GM12878 (cell line): ENCODE measurements around the gene HAAO. TPM values are rescaled to one million over a fixed set of nuclear protein-coding genes. Genes with fewer than 3 reads are reported as not detected.

Experiments used
- ATAC-seq: fragments of 200-7000 bp; cut with Tn5 transposase; 3 replicates; pipeline ENCODE4 v1.9.1; 2020; ENCODE audit warnings: mild to moderate bottlenecking, moderate library complexity
- BruUV-seq: library from RNA; stranded (reverse); fragments of 400-500 nt; replicated peaks from 2 replicates; lab custom pipeline; 2021; lab: Mats Ljungman, UMichigan
- CTCF ChIA-PET: fragments of 300-600 bp; sonication (Branson Sonifier 250); formaldehyde crosslinking; extraction: SDS; loops from one replicate; lab custom pipeline; 2021; ENCODE audit warnings: inconsistent platforms; lab: Yijun Ruan, JAX
- POLR2A ChIA-PET: fragments of 350-600 bp; formaldehyde crosslinking; extraction: SDS; loops from one replicate; lab custom pipeline; 2021; ENCODE audit warnings: inconsistent platforms; lab: Charles Lee
- RAD21 ChIA-PET: fragments of 300-600 bp; sonication (Branson Sonifier 250); formaldehyde crosslinking; loops from one replicate; lab custom pipeline; 2023; ENCODE audit warnings: antibody characterized with exemption; ENCODE audit not compliant: unreplicated experiment; lab: Charles Lee
- SMC1A ChIA-PET: fragments of 300-600 bp; sonication (Branson Sonifier 250); formaldehyde crosslinking; loops from one replicate; lab custom pipeline; 2023; ENCODE audit not compliant: unreplicated experiment, uncharacterized antibody; lab: Charles Lee
- DNase-seq: peaks from one replicate; pipeline ENCODE4 v3.0.0-alpha.2; 2011; ENCODE audit warnings: low read depth, low spot score
- FAIRE-seq: peaks from 3 replicates; lab custom pipeline; 2011; peaks lifted over from hg19 to GRCh38; lab: Jason Lieb, UNC
- H2AFZ ChIP-seq: 2 replicates; pipeline ENCODE4 v1.6.0; 2011; ENCODE audit warnings: low read depth, low read length, control low read depth; ENCODE audit not compliant: control insufficient read depth
- H3K27ac ChIP-seq: 2 replicates; pipeline ENCODE4 v1.5.1; 2011; ENCODE audit warnings: control low read depth; ENCODE audit not compliant: control insufficient read depth, insufficient read depth
- H3K27me3 ChIP-seq, 2 experiments: replicated peaks in 1 of 2; 2 replicates each; pipeline versions ENCODE4 v1.6.0 to v1.6.1; 2011; ENCODE audit warnings: low read length in 1 of 2; ENCODE audit not compliant: control insufficient read depth in 2 of 2, insufficient read depth in 2 of 2
- H3K36me3 ChIP-seq, 2 experiments: 2 replicates each; pipeline ENCODE4 v1.5.1; 2011; ENCODE audit warnings: low read length in 1 of 2; ENCODE audit not compliant: control insufficient read depth in 2 of 2, insufficient read depth in 2 of 2
- H3K4me1 ChIP-seq: 2 replicates; pipeline ENCODE4 v1.6.1; 2011; ENCODE audit warnings: mild to moderate bottlenecking, low read length, moderate library complexity, mixed read lengths; ENCODE audit not compliant: control insufficient read depth, insufficient read depth
- H3K4me2 ChIP-seq: 2 replicates; pipeline ENCODE4 v1.6.0; 2011; ENCODE audit warnings: control low read depth; ENCODE audit not compliant: control insufficient read depth, insufficient read depth
- H3K4me3 ChIP-seq: fragments of 200-600 bp; sonication (generic); 2 replicates; pipeline ENCODE4 v1.5.1; 2016
- H3K79me2 ChIP-seq: 2 replicates; pipeline ENCODE4 v1.6.0; 2011; ENCODE audit warnings: low read length; ENCODE audit not compliant: control insufficient read depth, insufficient read depth
- H3K9ac ChIP-seq: 2 replicates; pipeline ENCODE4 v1.8.0; 2011; ENCODE audit warnings: low read length, control low read depth, mixed read lengths; ENCODE audit not compliant: control insufficient read depth, insufficient read depth
- H3K9me3 ChIP-seq: replicated peaks from 3 replicates; pipeline ENCODE4 v1.5.1; 2011; ENCODE audit warnings: mild to moderate bottlenecking, low read length; ENCODE audit not compliant: control insufficient read depth, insufficient read depth
- H4K20me1 ChIP-seq: 2 replicates; pipeline ENCODE4 v1.6.0; 2011; ENCODE audit not compliant: control insufficient read depth, insufficient read depth
- ATF7 ChIP-seq: fragments of 450-650 bp; IDR thresholded peaks from 2 replicates; pipeline ENCODE4 v1.6.1; 2016; ENCODE audit warnings: low read depth, mild to moderate bottlenecking
- CBX5 ChIP-seq: sonication (generic); IDR thresholded peaks from 2 replicates; pipeline ENCODE4 v1.6.1; 2016; ENCODE audit warnings: low read depth, moderate library complexity, mild to moderate bottlenecking, inconsistent platforms
- CHD2 ChIP-seq: IDR thresholded peaks from 2 replicates; pipeline ENCODE4 v1.6.1; 2011; ENCODE audit warnings: low read depth, low read length, improper control_type of control experiment, borderline replicate concordance
- CUX1 ChIP-seq: IDR thresholded peaks from 2 replicates; pipeline ENCODE4 v1.6.1; 2012; ENCODE audit warnings: improper control_type of control experiment, low read depth, low read length; ENCODE audit not compliant: insufficient replicate concordance
- EZH2 ChIP-seq: IDR thresholded peaks from 2 replicates; pipeline ENCODE4 v1.6.1; 2012; ENCODE audit warnings: low read depth, mild to moderate bottlenecking, control low read depth, inconsistent platforms, low read length, borderline replicate concordance; ENCODE audit not compliant: control insufficient read depth
- IRF4 ChIP-seq: IDR thresholded peaks from 2 replicates; pipeline ENCODE4 v1.6.1; 2011; ENCODE audit warnings: low read depth, low read length
- JUND ChIP-seq: IDR thresholded peaks from 2 replicates; pipeline ENCODE4 v1.6.1; 2012; ENCODE audit warnings: low read depth, mild to moderate bottlenecking, low read length, improper control_type of control experiment, moderate library complexity
- NFYA ChIP-seq: IDR thresholded peaks from 2 replicates; pipeline ENCODE4 v1.6.1; 2011; ENCODE audit warnings: low read depth, mild to moderate bottlenecking, low read length, improper control_type of control experiment, borderline replicate concordance
- NRF1 ChIP-seq: conservative IDR thresholded peaks from 2 replicates; pipeline ENCODE4 v1.6.1; 2011; ENCODE audit warnings: mild to moderate bottlenecking, low read depth, low read length, improper control_type of control experiment
- PAX5 ChIP-seq: IDR thresholded peaks from 2 replicates; pipeline ENCODE4 v1.6.1; 2011; ENCODE audit warnings: low read depth, low read length, borderline replicate concordance
- PML ChIP-seq: IDR thresholded peaks from 2 replicates; pipeline ENCODE4 v1.6.1; 2012; ENCODE audit warnings: low read length, inconsistent platforms
- RUNX3 ChIP-seq: IDR thresholded peaks from 2 replicates; pipeline ENCODE4 v1.6.1; 2012; ENCODE audit warnings: low read length, inconsistent platforms
- SP1 ChIP-seq: IDR thresholded peaks from one replicate; pipeline ENCODE4 v1.6.1; 2011; ENCODE audit warnings: low read depth, low read length
- SPI1 ChIP-seq: IDR thresholded peaks from 2 replicates; pipeline ENCODE4 v1.6.1; 2011; ENCODE audit warnings: low read depth, mild to moderate bottlenecking, low read length, moderate library complexity, borderline replicate concordance; ENCODE audit not compliant: insufficient read depth
- ZNF687 ChIP-seq: fragments of 450-650 bp; IDR thresholded peaks from 2 replicates; pipeline ENCODE4 v1.6.1; 2017; ENCODE audit warnings: mild to moderate bottlenecking, moderate library complexity
- ZZZ3 ChIP-seq: IDR thresholded peaks from 2 replicates; pipeline ENCODE4 v1.6.1; 2011; ENCODE audit warnings: low read depth; ENCODE audit not compliant: control insufficient read depth, insufficient read length
- WGBS: methylation state at CpG from one replicate; pipeline ENCODE4 v1.1.6; 2016; ENCODE audit warnings: low lambda C conversion rate; ENCODE audit not compliant: insufficient replicate concordance, insufficient coverage; ENCODE audit errors: missing lambda C conversion rate; 5-methylcytosine and 5-hydroxymethylcytosine counted together
- in situ Hi-C: fragments of 300-500 bp; cut with MboI; formaldehyde crosslinking; loops from 9 replicates; pipeline ENCODE4 v1.14.3; 2018; ENCODE audit warnings: mixed read lengths
- intact Hi-C: fragments of 100-400 bp; cut with micrococcal nuclease; formaldehyde crosslinking; loops from one replicate; pipeline ENCODE4 v1.14.2; 2022; ENCODE audit not compliant: unreplicated experiment
- polyA plus RNA-seq, 11 experiments: library from polyadenylated mRNA; depleted of rRNA in 4 of 11; unstranded in 6 of 11; stranded (reverse) in 5 of 11; fragments of >200 nt; fragmentation: Nextera tagmentation in 4 of 11; fragmentation: Illumina TruSeq in 1 of 11; extraction: Ambion mirVana in 4 of 11; extraction: Trizol in 1 of 11; gene quantifications; 1 replicate in 1 of 11; 2 replicates in 10 of 11; pipeline versions ENCODE4 v1.2.1 to v1.2.3, GENCODE V29; 2011 to 2016; ENCODE audit warnings: inconsistent platforms in 2 of 11, missing spikeins in 2 of 11, low read depth in 1 of 11
- total RNA-seq, 4 experiments: library from RNA; depleted of rRNA in 3 of 4; stranded (reverse); fragments of >200 nt in 3 of 4; fragmentation: Illumina TruSeq in 1 of 4; extraction: Trizol in 1 of 4; gene quantifications; 2 replicates each; pipeline versions ENCODE4 v1.2.1 to v1.2.3, GENCODE V29; 2013 to 2021

HAAO gene
- total and polyA plus RNA-seq, 10 of the 15 experiments (the other 5 are each of a cell fraction or from before 2014, with no cell fraction given) = 4.3 to 58.7 (median 26.8) TPM

- ChIA-PET RAD21 (interaction anchor here (1.3 kb wide), 1 partner anchor 9 kb away, joined by 13 read pairs; no protein-coding TSS in a partner anchor), SMC1A (interaction anchor here (1.0 to 1.2 kb wide), 3 partner anchors 9 to 137 kb away, joined by 3 to 5 read pairs (median 3); no protein-coding TSS in a partner anchor), CTCF (interaction anchor here (1.0 to 2.4 kb wide), 4 partner anchors 9 to 137 kb away, joined by 3 to 14 read pairs (median 3); no protein-coding TSS in a partner anchor), POLR2A (interaction anchor here (0.5 to 1.9 kb wide), 2 partner anchors 8 to 26 kb away, joined by 5 to 14 read pairs; no protein-coding TSS in a partner anchor)
- Histone ChIP-seq H3K4me2 (no peak overlapping the region), H3K27ac (no peak overlapping the region), H3K79me2 (no peaks in the 10 kb centered on the region), H3K36me3 (no peaks in the 10 kb centered on the region), H3K9me3 (no peaks in the 10 kb centered on the region), H2AFZ (no peak overlapping the region), H3K4me1 (peaks cover 6% of the 10 kb centered on the region), H3K9ac (no peak overlapping the region), H3K4me3 (no peak overlapping the region), H4K20me1 (no peaks in the 10 kb centered on the region), H3K27me3 (no peaks in the 10 kb centered on the region)
- 75% methylated on average over 4 of the region's 4 CpGs for WGBS
- ATAC-seq = no peak
- BruUV-seq = no TSS peak
- FAIRE-seq = no peak
- in situ Hi-C loops = no loop called here
- DNase-seq = no peak
- intact Hi-C loops = no loop called here
- TF ChIP-seq IRF4 (no peak), PML (no peak), JUND (no peak), SPI1 (no peak), SP1 (no peak), ZZZ3 (no peak), RUNX3 (no peak), PAX5 (no peak), CHD2 (no peak), ATF7 (no peak), NFYA (no peak), ZNF687 (no peak), NRF1 (no peak), EZH2 (no peak), CBX5 (no peak), CUX1 (no peak)
Observed at GRCh38 chr2:42801381-42801780, 9.0 kb upstream of the HAAO start.
